Suprapubic skin (tissue), 4 donors: ENCODE results near the gene MIPEP. TPM values are rescaled to one million over a fixed set of nuclear protein-coding genes. Genes with fewer than 3 reads are reported as not detected.
A peak's percentile ranks its signal among the peaks of the same experiment; 100 is the strongest.

Experiments used
- DNase-seq, 2 donors: peaks; one replicate each; pipeline ENCODE4 v3.0.0-alpha.2; 2019; ENCODE audit warnings: low spot score in 2 of 2
- H3K27ac ChIP-seq: fragments of 200-600 bp; sonication (generic); one replicate; pipeline ENCODE4 v1.5.1; 2019
- H3K27me3 ChIP-seq: fragments of 200-600 bp; sonication (generic); one replicate; pipeline ENCODE4 v1.5.1; 2019
- H3K36me3 ChIP-seq: fragments of 200-600 bp; sonication (generic); one replicate; pipeline ENCODE4 v1.5.1; 2019
- H3K4me1 ChIP-seq: fragments of 200-600 bp; sonication (generic); one replicate; pipeline ENCODE4 v1.5.1; 2019
- H3K4me3 ChIP-seq: fragments of 200-600 bp; sonication (generic); one replicate; pipeline ENCODE4 v1.5.1; 2019; ENCODE audit warnings: mild to moderate bottlenecking
- H3K9me3 ChIP-seq: fragments of 200-600 bp; sonication (generic); one replicate; pipeline ENCODE4 v1.5.1; 2019
- EP300 ChIP-seq: sonication (generic); formaldehyde crosslinking; IDR thresholded peaks from one replicate; pipeline ENCODE4 v1.6.1; 2017; ENCODE audit warnings: antibody characterized with exemption
- POLR2A ChIP-seq, 2 donors: fragments of 450-650 bp; IDR thresholded peaks; one replicate each; pipeline ENCODE4 v1.6.1; 2017; ENCODE audit warnings: antibody characterized with exemption in 2 of 2, mild to moderate bottlenecking in 2 of 2, moderate library complexity in 2 of 2
- POLR2AphosphoS5 ChIP-seq, 3 donors: sonication (generic); formaldehyde crosslinking; IDR thresholded peaks; one replicate each; pipeline ENCODE4 v1.6.1; 2017; ENCODE audit warnings: antibody characterized with exemption in 3 of 3
- WGBS: methylation state at CpG from one replicate; pipeline ENCODE4 v1.1.5; 2018; 5-methylcytosine and 5-hydroxymethylcytosine counted together
- total RNA-seq, 4 donors: library from RNA; depleted of rRNA; stranded (reverse); fragments of >200 nt; gene quantifications; one replicate each; pipeline ENCODE4 v1.1.0, GENCODE V29; 2016
- TF ChIP-seq, protein P1 (sequence below), 2 donors: fragments of 200-600 bp in 1 of 2; fragments of 450-650 bp in 1 of 2; sonication (generic) in 1 of 2; IDR thresholded peaks; one replicate each; pipeline ENCODE4 v1.5.1; 2016 to 2019; ENCODE audit warnings: antibody characterized with exemption in 2 of 2, mild to moderate bottlenecking in 1 of 2, moderate library complexity in 1 of 2

The MIPEP gene
- total RNA-seq, 4 donors from 2014 or later, result 26.3 to 51.4 (median 37.6) TPM

DNA sequence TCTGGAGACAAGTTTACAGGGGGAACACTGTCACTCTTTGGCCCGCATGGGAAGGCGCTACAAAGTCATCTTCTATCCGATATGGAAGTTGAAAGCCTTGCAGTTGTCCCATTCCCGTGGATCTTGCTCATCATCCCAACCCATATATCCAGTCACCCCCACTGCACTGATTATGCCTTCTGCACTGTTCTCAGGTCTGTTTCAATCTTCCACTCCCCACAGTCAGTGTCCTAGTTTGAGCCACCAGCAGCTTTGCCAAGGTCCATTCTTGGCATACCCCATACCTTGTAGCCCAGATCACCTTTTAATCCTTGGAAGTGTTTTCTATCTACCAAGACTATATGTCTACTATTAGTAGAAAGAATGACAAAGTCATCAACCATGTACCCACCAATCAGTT lies 88.1 kb downstream of the MIPEP start:
- Histone ChIP-seq H3K4me3 (no peak overlapping the region), H3K36me3 (peaks cover 13% of the 10 kb centered on the region), H3K9me3 (no peaks in the 10 kb centered on the region), H3K27me3 (no peaks in the 10 kb centered on the region), H3K27ac (no peak overlapping the region), H3K4me1 (no peaks in the 10 kb centered on the region)
- WGBS, result 87% methylated on average over 4 of the region's 4 CpGs
- DNase-seq, result no peak
- TF ChIP-seq POLR2A (IDR thresholded peaks at IDR 0.05), result no peak
- TF ChIP-seq EP300, result no peak
- TF ChIP-seq POLR2AphosphoS5 (IDR thresholded peaks at IDR 0.05), result no peak
- TF ChIP-seq, protein P1, sequence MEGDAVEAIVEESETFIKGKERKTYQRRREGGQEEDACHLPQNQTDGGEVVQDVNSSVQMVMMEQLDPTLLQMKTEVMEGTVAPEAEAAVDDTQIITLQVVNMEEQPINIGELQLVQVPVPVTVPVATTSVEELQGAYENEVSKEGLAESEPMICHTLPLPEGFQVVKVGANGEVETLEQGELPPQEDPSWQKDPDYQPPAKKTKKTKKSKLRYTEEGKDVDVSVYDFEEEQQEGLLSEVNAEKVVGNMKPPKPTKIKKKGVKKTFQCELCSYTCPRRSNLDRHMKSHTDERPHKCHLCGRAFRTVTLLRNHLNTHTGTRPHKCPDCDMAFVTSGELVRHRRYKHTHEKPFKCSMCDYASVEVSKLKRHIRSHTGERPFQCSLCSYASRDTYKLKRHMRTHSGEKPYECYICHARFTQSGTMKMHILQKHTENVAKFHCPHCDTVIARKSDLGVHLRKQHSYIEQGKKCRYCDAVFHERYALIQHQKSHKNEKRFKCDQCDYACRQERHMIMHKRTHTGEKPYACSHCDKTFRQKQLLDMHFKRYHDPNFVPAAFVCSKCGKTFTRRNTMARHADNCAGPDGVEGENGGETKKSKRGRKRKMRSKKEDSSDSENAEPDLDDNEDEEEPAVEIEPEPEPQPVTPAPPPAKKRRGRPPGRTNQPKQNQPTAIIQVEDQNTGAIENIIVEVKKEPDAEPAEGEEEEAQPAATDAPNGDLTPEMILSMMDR (IDR thresholded peaks at IDR 0.05), result no peak

DNA sequence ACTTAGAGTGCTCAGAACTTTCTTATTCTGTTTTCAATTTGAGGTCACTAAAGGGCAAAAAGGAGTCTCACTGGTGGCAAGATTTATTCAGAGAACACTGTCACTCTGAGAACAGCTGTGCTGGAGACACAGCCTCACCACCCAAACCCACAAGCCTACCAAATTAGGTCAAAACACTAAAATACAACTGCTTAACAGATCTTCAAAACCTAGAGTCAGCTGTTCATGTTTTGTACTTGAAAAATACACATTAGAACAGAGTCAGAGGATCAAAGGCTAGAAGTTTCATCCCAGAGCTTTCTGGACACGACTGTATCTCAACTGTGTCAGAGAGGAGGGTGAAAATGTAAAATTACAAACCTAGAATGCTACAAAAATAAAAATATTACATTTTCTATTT lies 89.3 kb downstream of the MIPEP start:
- H3K27me3 ChIP-seq, result no peaks in the 10 kb centered on the region
- DNase-seq, result no peak
- WGBS, result 60% methylated on average over 1 of the region's 1 CpG
- TF ChIP-seq, protein P1 (IDR thresholded peaks at IDR 0.05), result no peak
- no peak for TF ChIP-seq POLR2AphosphoS5 (IDR thresholded peaks at IDR 0.05)
- TF ChIP-seq POLR2A (IDR thresholded peaks at IDR 0.05), result no peak
- no peak for TF ChIP-seq EP300
- peak overlapping the region; percentile 53 for H3K27ac ChIP-seq
- H3K4me3 ChIP-seq, result no peak overlapping the region
- peaks cover 4% of the 10 kb centered on the region for H3K4me1 ChIP-seq
- H3K36me3 ChIP-seq, result peaks cover 5% of the 10 kb centered on the region
- no peaks in the 10 kb centered on the region for H3K9me3 ChIP-seq

DNA sequence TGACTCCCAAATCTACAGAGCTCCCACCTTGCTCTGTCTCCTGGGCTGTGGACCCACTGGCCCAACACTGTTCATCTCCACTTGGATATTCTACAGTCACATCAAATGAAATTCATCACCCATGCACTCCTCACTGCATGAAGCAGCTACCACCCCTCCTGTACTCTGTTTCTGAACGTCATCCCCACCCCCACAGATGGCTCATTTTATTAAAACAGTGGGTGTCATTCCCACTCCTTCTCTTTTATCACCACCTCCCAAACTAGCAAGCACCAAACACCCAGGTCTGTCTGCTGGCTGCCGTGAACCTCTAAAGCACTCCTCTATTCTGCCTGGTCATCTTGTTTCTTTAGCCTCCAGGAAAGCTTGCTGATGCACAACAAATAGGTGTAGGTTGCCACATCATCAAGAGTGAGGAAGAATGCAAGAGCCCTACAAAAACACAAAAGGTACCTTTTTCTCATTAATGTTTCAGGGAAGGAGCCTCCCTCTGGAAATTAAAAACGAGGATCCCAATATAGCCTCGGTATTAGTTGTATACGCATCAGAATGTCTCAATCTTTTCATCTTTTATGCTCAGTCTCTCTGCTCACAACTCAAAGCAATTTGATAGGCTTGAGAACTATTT lies 91.8 kb downstream of the MIPEP start:
- no peak overlapping the region for H3K4me3 ChIP-seq
- WGBS, result 91% methylated on average over 5 of the region's 5 CpGs
- TF ChIP-seq, protein P1 (IDR thresholded peaks at IDR 0.05), result no peak
- TF ChIP-seq POLR2A (IDR thresholded peaks at IDR 0.05) (no peak), POLR2AphosphoS5 (IDR thresholded peaks at IDR 0.05) (no peak), EP300 (no peak)
- no peak for DNase-seq
- no peak overlapping the region for H3K27ac ChIP-seq
- H3K36me3 ChIP-seq, result peaks cover 3% of the 10 kb centered on the region
- no peaks in the 10 kb centered on the region for H3K27me3 ChIP-seq
- H3K4me1 ChIP-seq, result peaks cover 11% of the 10 kb centered on the region
- H3K9me3 ChIP-seq, result no peaks in the 10 kb centered on the region

DNA sequence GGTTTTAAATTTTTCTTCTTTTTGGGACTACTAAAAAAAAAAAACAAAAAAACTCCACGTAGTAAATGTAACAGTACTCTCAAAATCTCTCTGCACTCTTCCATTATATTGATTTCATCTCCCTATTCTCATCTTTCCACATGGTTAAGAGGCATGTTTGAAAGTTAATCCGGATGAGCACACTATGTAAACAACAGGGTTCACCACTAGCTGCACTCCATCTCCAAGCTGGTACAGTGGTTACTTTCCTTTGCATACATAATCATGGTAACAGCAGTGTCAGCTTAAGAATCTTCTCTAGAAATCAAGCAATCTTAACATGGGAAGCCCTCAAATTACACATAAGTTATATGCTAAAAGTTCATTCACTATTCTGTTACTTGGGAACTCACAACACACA lies 92.6 kb downstream of the MIPEP start:
- WGBS, result 87% methylated on average over 2 of the region's 2 CpGs
- Histone ChIP-seq H3K4me3 (no peak overlapping the region), H3K9me3 (no peaks in the 10 kb centered on the region), H3K36me3 (peaks cover 3% of the 10 kb centered on the region), H3K27me3 (no peaks in the 10 kb centered on the region), H3K4me1 (peaks cover 11% of the 10 kb centered on the region), H3K27ac (no peak overlapping the region)
- no peak for DNase-seq
- no peak for TF ChIP-seq POLR2AphosphoS5 (IDR thresholded peaks at IDR 0.05)
- no peak for TF ChIP-seq EP300
- TF ChIP-seq POLR2A (IDR thresholded peaks at IDR 0.05), result no peak

DNA sequence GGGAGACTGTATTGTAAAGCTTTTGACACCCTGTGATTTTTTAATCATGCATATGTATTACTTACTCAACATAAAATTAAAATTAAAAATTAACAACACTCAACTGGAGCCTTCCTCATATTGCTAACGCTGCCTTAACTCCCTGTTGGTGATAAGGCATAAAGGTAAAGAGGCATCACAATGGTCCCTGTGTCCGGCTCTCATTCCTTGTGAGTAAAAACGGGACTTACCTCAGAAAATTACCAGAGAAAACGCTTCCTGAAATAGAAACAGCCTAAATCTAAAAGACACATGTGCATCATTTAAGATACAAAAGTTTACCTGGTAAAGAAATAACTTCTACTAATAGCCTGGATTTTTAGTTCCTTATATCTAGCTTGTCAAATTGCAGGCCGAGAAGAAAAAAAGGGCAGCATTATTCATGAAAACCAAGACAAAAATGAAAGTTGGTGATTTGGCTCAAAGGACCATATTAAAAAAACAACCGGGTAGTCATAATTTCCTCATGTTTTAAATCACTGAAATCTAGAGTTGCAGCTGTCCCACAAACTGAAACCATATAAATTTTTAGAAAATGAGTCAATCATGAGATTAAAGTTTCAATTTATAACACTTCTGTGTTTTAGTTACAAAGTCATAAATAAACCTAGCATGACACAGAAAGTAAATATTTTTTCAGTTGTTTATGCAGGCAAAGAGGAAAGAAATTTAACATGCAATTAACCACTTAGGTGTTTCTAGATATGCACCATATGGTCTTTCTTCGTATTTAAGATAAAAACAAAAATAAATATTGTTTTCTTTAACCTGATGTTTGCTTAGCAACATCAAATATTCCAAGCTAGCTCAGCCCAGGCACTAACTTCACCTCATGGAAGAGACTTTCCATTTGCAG lies 94.7 kb downstream of the MIPEP start:
- TF ChIP-seq POLR2A (IDR thresholded peaks at IDR 0.05) (no peak), POLR2AphosphoS5 (IDR thresholded peaks at IDR 0.05) (no peak), EP300 (no peak)
- TF ChIP-seq, protein P1 (IDR thresholded peaks at IDR 0.05), result no peak
- Histone ChIP-seq H3K27ac (no peak overlapping the region), H3K4me1 (peaks cover 26% of the 10 kb centered on the region), H3K27me3 (no peaks in the 10 kb centered on the region), H3K9me3 (no peaks in the 10 kb centered on the region), H3K36me3 (no peaks in the 10 kb centered on the region), H3K4me3 (no peak overlapping the region)
- no peak for DNase-seq
- WGBS, result 36% methylated on average over 7 of the region's 7 CpGs
